Anterior cingulate cortex (tissue), 58 donors: ENCODE measurements around the gene PRR5L.

ENCODE experiments used
- DNase-seq, 58 donors: peaks; one replicate each; lab custom pipeline; 2025; lab: John Stamatoyannopoulos, UW

Gene PRR5L

GRCh38 chr11:36398231-36398953 lies 102.3 kb downstream of the PRR5L start:
- peak in 31 of 58 donors; percentile 14 to 86 (median 43) for DNase-seq

- no peak for DNase-seq
Observed at GRCh38 chr11:36399236-36399635, 103.1 kb downstream of the PRR5L start.

- no peak for DNase-seq
Observed at GRCh38 chr11:36399745-36400144, 103.7 kb downstream of the PRR5L start.

GRCh38 chr11:36400766-36401455 lies 104.8 kb downstream of the PRR5L start:
- no peak for DNase-seq

GRCh38 chr11:36402568-36403170 lies 106.6 kb downstream of the PRR5L start:
- DNase-seq: no peak

GRCh38 chr11:36403661-36404060 lies 107.6 kb downstream of the PRR5L start:
- no peak for DNase-seq

GRCh38 chr11:36404831-36405230 lies 108.7 kb downstream of the PRR5L start:
- no peak for DNase-seq

- DNase-seq: no peak
Observed at GRCh38 chr11:36405585-36406367, 109.7 kb downstream of the PRR5L start.

- no peak for DNase-seq
Observed at GRCh38 chr11:36407356-36407755, 111.3 kb downstream of the PRR5L start.

- peak in 4 of 58 donors; percentile 18 to 38 (median 26) for DNase-seq
Observed at GRCh38 chr11:36408498-36409136, 112.5 kb downstream of the PRR5L start.

- no peak for DNase-seq
Observed at GRCh38 chr11:36409152-36409816, 113.2 kb downstream of the PRR5L start.

GRCh38 chr11:36411202-36411640 lies 115.1 kb downstream of the PRR5L start:
- peak in 1 of 58 donors; percentile 33 for DNase-seq

GRCh38 chr11:36412781-36413383 lies 116.8 kb downstream of the PRR5L start:
- DNase-seq: no peak

- no peak for DNase-seq
Observed at GRCh38 chr11:36417154-36417553, 121.1 kb downstream of the PRR5L start.

GRCh38 chr11:36419791-36420424 lies 123.8 kb downstream of the PRR5L start:
- no peak for DNase-seq

GRCh38 chr11:36421546-36422155 lies 125.6 kb downstream of the PRR5L start:
- DNase-seq: no peak

- DNase-seq: no peak
Observed at GRCh38 chr11:36425561-36426081, 129.5 kb downstream of the PRR5L start.

GRCh38 chr11:36426226-36426848 lies 130.2 kb downstream of the PRR5L start:
- no peak for DNase-seq
